Activated CD8-positive, alpha-beta memory T cell treated with anti-CD3 and anti-CD28 coated beads for 48 hours (primary cell): ENCODE results near the gene GRHL1.
A peak's percentile ranks its signal among the peaks of the same experiment; 100 is the strongest.
"Not testable (repeated sequence)": the region's sequence is repeated elsewhere in the genome, so short reads cannot be mapped to it uniquely, and the experiment has no call there.

ENCODE experiments used
- DNase-seq, 3 experiments: peaks; one replicate each; pipeline ENCODE4 v3.0.0-alpha.2; 2020; ENCODE audit warnings: low read depth in 2 of 3, low spot score in 2 of 3

The GRHL1 gene

GRCh38 chr2:9951522-9952285, at the start of gene GRHL1:
GRHL1 (plus strand) TSS chr2:9951693; CDS start chr2:9951834, 141 bp downstream.
- peak; percentile 68 to 85 (median 69) for DNase-seq

- no peak for DNase-seq
These were observed 46.1 kb upstream of the GRHL1 start for GRCh38 chr2:9905413-9905812.

- DNase-seq, result no peak
These were observed 44.1 kb upstream of the GRHL1 start for GRCh38 chr2:9907402-9907801.

DNA sequence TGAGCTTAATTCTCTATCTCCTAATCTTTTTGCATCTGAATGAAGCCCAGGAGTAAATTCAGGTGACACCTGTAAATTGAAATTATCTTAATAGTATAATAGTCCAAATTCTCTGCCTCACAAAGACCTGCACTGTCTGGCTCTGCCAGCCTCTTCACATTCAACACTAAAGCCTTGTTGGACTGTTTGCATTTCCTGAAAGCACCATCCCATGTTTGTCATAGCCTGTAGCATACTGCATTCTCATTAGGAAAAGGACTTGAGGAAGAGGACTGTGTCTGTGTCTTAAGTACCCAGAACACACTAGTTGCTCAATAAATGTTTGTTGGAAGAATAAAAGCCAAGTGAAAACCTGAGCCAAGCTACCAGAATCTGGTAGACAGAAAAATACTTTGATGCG, 42.9 kb upstream of the GRHL1 start:
- DNase-seq, result no peak

DNA sequence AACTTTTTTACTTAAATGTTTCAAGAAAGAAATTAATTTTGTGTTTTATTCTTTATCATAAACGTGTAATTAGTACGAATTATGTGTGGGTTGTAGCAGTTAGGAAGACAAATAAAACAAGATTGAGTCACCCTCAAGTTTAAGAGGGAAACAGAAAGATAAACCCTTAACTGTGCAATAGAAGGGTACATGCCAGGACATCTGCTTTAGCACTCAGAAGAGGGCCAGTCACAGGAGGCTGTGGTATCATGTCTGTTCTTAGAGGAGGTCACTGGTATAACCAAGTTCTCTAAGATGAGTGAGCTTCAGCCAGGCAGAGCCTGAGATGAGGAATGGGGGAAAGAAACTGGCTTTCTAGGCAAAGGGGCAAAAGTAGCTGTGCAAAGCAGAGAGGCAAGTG, 42.4 kb upstream of the GRHL1 start:
- DNase-seq, result no peak

DNA sequence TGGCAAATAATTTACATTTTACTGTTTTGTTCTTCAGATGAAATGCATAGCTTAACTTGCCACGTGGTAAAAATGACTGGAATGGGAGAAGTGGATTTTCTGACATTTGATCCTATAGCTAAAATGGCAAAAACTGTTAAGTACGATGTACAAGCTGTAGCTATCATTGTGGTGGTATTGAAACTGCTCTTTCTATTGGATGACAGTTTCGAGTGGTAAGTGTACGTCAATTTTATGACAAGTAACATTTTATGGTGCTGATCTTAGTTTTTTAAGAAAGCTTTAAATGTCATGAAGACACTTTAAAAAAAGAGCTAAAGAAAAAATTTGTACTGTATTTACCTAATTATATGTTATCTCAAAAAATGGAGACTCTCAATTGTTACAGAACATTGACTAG, 40.8 kb upstream of the GRHL1 start:
- no peak for DNase-seq

DNA sequence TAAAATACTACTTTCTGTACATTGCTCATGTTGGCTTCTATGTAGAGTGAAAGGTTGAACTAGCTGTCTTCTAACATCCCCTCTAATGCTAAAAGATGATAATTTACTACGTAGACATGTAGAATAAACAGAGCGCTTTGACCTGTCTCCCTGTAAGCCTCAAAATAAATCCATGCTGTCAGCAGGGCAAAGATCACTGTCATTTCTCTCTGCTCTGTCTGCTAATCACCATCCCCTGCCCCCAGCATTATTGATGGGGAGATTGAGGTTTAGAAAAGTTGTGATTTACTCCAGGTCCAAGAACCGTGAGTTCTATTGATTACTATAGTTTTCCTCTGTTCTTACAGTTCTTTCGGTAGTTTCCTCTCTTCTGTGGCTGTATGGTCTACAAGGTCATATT, 39.0 kb upstream of the GRHL1 start:
- no peak for DNase-seq

DNA sequence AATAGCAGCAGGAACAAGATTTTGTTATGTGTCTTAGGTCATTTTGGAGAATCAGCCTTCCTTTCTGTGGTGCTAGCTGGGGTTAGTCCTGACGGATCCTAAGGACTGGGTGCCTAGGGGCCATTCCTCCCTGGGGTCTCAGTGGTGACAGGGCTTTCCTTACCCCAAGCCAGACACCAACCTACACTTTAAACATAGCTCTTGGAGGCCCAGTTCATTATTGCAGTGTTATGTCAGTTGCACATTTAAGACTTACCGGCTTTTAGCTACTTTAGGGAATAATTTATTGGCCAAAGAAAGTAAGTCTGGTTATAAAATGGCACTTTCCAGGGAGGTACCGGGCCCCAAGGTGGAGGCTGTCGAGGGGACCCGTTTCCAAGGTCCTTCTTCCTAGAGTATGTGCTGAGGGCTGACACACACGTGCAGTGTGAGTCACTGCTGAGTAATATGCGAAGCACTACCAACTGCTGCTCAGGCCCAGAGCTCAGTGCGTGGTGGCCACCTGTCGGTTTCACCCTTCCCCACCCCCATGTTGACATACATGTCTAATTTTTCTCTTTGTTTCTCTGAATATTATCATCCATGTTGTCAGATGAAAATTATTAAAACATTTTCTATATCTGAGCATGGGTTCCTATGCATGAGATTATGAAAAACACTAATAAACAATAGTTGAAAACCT, 37.0 kb upstream of the GRHL1 start:
- peak in 2 of 3 experiments; percentile 9 to 20 for DNase-seq

DNA sequence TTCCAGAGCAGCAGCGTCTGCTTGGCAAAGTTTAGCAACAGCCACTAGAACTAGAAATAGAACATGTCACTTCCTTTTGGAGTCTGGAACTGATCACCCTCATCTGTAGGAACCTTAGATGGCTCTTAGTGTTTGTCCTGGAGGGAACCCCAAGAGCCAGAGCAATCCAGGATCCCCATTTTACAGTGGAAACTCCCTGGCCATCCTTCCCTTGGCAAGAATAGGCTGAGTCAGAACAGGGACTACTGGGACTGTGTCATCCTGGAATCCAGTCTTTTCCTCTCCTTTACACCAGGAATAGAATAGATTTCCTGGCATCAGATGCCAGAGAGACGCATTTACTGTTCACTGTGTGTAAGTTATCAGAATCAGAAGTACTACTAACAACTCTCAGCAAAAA, 33.2 kb upstream of the GRHL1 start:
- DNase-seq, result no peak

DNA sequence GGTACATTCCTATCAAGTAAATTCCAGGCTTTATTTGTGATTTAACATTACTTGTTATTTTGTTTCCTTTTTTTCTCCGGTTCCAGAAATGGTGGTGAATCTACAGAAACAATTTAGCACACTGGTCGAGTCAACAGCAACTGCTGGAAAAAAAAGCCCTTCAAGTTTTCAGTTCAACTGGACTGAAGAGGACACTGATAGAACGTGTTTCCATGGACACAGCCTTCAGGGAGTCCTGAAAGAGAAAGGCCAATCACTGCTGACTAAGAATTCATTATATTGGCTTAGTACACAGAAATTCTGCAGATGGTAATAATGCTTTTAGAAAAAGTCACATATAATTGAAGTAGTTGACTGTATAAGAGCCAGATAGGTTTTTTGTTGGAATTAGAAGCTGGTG, 32.0 kb upstream of the GRHL1 start:
- no peak for DNase-seq

GRCh38 chr2:9927020-9927419, 24.5 kb upstream of the GRHL1 start:
- not testable (repeated sequence) for DNase-seq

DNA sequence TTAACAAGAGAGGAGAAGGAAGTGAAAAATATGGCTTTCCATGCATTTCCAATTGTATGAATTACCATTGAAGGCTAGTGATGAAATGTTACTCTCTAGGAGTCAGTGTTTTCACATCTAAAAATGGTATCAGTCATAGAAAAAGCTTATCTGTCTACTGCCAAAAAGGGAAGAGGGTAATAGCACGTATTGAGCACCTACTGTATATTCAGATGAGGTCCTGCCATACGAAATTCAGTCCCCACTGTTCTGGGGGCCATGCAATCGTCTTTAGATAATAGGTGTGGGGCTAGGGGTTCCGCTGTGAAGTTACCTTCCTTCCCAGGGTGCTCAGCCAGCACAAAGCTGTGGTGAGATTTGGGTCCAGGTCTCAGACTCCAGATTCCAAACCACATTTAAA, 14.2 kb upstream of the GRHL1 start:
- no peak for DNase-seq

- no peak for DNase-seq
These were observed 13.5 kb upstream of the GRHL1 start for GRCh38 chr2:9937968-9938367.

DNA sequence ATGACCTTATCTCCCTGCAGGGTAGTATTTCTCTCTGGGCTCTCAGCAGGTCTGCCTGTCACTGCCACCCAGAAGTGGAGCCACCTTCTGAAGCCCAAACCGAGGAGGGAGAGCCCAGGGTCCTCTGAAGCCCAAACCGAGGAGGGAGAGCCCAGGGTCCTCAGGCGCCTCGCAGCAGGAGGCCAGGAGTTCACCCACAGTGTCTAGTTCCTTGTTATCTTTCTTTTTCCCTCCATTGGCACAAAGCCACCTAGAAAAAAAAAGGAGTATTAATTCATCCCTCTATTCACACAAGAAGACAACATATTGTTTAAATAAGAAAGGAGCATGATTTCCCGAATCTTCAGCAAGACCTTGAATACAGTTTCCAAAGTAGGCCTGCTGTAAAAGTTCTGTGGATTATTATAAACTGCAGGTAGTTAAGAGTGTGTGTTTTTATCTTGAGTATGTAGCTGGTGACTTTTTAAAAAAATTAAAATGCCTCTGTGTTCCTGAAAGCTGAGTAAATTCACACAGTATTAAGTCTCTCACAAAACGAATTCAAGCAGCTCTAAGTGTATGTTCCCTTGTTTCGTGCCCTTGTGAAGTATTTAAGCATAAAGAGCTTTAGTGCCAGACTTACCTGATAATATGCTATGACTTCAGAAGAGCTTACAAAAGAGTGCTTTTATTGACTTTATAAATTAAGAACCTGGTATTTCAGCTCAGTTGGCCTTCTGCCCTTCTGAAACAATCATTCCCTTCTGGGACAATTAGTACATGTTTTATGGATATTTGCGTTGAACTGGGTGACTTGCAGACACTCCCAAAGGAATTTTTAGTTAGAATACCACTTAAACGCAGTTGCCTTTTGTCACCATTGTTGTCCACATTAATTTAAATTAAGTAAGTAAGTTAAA, 11.7 kb upstream of the GRHL1 start:
- no peak for DNase-seq

GRCh38 chr2:9941196-9941995, 10.1 kb upstream of the GRHL1 start:
- no peak for DNase-seq

GRCh38 chr2:9941996-9942390, 9.5 kb upstream of the GRHL1 start:
- no peak for DNase-seq

GRCh38 chr2:9944330-9944758, 7.1 kb upstream of the GRHL1 start:
- DNase-seq, result no peak

GRCh38 chr2:9945596-9945995, 5.9 kb upstream of the GRHL1 start:
- no peak for DNase-seq

DNA sequence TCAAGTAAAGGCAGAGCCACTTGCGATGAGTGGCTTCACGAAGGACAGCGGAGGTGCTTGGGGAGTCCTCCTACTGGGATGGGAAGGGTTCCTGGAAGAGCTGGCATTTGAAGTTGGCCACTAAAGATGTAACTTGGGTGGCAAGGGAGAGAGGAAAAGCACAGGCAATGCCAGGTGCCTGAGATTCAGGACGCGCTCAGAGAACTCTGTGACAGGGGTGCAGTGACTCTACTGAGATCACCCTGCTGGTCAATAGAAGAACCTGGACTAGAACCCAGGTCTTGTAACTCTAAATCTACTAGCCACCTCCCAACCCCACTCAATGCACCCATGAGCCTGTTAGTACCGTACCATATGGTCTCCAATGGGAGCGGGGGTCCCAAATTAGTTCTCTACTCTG, 5.4 kb upstream of the GRHL1 start:
- DNase-seq, result no peak

DNA sequence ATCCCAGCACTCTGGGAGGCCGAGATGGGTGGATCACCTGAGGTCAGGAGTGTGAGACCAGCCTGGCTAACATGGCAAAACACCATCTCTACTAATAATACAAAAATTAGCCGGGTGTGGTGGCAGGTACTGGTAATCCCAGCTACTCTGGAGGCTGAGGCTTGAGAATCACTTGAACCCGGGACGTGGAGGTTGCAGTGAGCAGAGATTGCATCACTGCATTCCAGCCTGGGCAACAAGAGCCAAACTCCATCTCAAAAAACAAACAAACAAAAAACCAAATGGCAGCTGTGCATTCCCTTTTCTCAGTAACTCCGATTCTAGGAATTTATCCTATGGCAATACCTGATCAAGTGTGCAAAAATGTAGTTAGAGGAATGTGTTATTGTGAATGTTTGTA, 4.7 kb upstream of the GRHL1 start:
- DNase-seq, result no peak

GRCh38 chr2:9948721-9949120, 2.8 kb upstream of the GRHL1 start:
- DNase-seq, result no peak
